HL-60/S4 treated with retinoic acid at 250 ng/mL for 4 days and 3 days (cell line): ENCODE data around the gene GINS2.

Experiments
- in situ Hi-C: fragments of 300-500 bp; cut with MboI; formaldehyde crosslinking; loops from 2 replicates; pipeline ENCODE4 v1.7.0; 2022; ENCODE audit warnings: low sequenced_read_pairs

Gene GINS2

DNA sequence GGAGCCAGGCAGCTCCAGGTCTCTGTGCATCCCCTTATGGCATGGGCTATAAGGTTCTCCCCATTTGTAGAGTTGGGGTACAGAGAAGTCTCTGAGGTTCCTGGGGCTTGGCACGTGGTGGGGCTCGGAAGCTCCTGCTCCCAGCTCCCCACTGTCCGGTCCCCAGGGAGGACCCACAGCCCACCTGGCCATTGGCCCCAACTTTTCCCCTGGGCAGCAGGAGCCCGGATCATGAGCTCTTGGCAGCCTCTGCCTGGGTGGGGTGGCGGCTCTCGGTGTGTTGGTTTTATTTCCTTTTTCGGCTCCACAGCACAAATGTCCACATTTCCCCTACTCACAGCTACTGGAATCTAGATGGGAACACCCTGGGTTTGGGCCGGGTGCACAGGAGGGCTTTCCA is 45.1 kb downstream of the GINS2 start:
- in situ Hi-C loops = no loop called here

DNA sequence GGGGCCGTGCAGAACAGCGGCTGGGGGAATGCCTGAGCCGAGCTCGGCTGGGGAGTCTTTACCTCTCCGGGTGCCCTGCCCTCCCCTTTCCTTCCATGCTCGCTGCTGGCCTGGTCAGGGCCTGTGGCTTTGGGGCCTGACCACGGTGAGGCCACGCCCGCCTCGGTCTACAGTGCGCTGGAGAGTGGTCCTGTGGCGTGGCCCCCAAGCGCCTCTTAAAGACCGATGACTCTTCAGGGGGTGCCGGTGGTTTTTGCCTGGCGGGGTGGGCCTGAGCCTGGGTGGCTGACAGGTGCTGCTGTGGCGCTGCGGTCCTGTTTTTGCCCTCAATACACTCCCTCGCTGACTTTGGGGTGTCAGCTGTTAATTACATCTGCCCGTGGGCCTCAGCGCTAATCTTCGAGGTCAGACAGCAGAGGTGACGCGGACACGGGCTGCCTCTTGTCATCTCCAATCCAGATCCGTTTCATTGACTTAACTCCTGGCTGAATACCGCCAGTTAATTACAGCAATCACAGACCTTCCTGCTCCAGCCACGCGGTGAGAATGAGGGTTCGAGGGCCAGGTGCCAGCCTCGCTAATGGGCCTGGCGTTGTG is 45.9 kb downstream of the GINS2 start:
- in situ Hi-C loops = no loop called here

DNA sequence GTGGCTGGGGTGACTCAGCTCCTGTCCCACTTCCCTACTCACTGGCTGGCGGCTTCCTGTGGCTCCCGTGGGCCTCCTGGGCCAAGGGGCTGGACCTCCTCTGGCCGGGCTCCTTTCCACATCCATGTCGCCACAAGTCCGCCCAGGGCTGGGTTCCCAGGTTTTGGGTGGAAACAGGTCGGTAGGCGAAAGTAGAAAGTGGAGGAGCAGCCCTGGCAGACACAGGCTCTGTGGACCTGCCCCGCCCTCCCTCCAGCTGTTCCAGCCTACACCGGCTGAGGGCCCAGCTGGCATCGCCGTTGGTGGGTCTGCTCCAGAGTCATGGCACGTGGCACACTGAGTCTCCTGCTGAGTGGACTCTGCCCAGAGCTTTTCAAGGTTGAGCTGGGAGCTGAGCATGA is 47.0 kb downstream of the GINS2 start:
- in situ Hi-C loops = no loop called here

DNA sequence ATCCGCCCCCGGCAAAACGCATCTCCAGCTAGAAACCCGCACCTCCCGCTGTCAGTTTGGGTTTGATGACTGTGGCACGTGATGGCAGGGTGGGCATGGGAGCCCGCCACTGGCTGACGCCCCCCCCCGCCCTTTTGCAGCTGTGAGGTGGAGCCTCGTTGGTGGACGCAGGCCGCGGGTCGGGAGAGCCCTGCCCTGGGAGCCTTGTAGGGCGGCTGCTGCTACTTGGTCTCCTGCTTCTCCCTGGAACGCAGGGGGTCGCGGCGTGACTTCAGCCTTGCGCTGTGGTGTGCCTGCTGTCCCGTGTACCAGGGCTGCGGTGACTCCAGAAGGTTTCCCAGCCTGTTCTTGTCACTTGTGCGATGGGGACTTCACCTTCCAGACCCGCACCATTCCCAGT is 47.4 kb downstream of the GINS2 start:
- in situ Hi-C loops = no loop called here

DNA sequence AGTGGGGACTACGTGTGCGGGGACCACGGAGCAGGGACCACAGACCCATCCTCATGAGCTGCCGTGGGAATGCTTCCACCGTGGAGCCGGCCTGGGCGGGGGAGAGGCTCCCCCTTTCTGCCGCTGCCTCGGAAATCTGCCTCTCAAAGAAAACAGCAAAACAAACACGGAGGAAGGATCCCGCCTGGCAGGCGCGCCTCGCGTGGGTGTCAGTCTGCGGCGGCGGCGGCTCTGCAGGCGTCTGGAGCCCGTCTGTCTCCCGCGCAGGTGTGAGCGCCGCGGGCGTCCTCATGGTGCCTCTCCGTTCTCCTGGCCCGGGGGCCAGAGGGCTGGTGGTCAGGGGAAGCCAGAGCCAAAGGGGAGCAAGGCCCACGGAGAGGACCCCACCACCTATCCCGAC is 48.2 kb downstream of the GINS2 start:
- in situ Hi-C loops = no loop called here

DNA sequence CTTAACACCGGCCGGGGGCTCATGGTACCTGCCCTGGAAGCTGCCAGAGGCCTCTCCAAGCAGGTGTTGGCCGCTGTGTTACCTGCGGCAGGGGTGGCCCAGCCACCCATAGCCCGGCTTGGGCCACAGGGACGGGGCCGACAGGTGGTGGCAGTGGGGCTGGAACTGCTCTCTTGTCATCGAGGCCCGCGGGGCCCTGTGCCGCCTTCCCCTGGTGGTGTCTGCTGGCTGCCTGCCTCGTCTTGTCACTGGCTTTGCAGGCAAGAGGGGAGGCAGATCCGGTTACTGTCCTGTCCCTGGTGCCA is 48.5 kb downstream of the GINS2 start:
- in situ Hi-C loops = no loop called here

DNA sequence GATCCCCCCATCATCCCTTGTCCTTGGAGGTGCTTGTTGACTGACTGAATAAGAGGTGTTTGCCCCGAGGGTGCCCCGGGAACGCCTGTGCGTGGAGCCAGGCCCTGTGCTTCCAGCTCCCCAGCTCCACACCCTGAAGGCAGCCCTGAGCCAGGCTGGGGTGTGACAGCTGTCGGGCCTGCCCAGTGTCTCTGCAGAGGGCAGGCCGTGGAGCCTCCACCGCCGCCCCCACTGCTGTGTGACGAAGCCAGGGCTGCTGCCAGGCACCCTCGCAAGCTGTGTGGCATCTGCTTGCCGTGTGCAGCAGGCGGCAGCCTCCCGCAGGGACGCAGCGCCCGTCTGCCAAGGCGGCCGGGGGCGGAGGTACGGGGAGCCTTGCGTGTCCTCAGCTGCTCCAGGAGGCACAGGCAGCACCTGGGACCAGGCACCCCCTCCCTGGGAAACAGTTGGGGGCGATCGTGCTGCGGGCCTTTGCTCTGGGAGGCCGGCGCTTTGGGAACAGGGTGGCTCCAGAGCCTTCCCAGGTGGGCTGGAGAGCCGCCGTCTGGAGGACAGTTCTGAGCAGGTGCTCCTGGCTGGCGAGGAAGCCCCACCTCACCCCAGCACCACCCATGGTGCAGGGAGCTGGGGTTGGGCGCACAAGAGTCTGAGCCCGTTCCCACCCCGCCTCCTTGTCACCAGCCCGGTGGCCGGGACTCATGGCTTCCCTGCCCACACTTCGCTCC is 49.1 kb downstream of the GINS2 start:
- in situ Hi-C loops = no loop called here

DNA sequence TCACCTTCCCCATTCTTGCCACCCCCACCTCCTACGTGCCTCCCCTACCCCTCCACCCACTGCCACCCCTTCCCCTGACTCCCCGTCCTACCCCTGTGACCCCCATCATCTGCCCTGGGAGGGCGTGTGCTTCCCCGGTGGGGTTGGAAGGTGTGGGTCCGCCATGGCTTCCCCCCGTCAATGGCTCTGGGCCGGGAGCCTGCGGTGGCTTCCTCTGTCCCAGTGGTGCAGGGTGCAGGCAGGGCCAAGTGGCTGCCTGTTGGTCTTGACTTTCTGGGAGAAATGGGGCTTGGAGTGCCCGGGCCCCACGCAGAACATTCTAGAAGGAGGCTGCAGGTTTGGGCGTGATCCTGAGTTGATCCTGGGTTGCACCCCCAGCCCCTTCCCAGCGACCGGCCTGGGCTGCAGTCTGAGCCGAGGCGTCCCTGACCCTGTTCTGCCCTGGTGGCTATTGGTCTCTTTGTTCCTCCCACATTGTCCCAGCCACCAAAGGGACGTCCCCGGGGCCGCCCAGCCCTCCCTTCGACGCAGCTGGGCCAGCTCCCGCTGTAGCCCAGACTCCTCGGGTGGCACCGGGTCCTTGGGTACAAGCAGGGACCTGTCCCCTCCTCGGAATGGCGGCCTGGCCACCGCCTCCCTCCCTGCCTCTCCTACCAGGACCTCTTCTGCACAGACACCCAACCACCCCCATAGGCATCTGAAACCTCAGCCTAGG is 49.9 kb downstream of the GINS2 start:
- in situ Hi-C loops = no loop called here

DNA sequence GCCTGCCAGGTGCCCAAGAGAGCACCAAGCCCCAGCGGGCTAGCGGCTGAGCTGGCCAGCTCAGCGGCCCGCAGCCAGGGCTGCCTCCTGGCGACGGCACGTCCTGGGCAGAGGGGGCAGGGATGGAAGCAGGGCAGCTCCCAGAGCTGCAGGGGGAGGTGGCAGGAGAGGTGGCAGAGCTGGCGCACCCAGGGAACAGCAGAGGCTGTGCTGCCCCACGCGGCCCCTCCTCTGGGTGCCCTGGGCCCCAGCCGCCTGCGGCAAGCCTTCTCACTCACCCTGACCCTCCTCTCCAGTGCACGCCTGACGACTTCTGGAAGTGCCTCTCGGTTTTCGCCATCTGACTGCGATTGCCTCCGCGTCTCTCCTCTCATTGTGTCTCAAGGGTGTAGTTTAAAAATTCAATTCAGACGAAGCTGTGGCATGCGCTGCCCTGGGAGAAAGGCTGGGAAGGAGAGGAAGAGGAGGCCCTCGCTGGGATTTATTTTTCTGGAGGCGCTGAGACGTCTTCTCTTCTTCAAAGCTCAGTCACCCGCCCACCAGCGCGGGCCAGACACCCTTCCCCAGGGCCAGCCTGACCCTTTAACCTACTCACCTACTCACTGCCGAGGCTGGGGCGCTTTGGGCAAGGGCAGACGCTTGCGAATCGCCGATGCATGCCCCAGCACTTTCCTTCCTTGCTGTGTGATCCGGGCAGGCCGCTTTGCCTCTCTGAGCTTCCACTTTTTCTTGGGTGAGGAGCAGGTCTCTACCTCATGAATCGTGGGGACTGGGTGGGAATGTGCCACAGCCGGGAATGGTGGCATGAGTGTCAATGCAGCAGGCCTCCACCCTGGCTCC is 50.7 kb downstream of the GINS2 start:
- in situ Hi-C loops = no loop called here

DNA sequence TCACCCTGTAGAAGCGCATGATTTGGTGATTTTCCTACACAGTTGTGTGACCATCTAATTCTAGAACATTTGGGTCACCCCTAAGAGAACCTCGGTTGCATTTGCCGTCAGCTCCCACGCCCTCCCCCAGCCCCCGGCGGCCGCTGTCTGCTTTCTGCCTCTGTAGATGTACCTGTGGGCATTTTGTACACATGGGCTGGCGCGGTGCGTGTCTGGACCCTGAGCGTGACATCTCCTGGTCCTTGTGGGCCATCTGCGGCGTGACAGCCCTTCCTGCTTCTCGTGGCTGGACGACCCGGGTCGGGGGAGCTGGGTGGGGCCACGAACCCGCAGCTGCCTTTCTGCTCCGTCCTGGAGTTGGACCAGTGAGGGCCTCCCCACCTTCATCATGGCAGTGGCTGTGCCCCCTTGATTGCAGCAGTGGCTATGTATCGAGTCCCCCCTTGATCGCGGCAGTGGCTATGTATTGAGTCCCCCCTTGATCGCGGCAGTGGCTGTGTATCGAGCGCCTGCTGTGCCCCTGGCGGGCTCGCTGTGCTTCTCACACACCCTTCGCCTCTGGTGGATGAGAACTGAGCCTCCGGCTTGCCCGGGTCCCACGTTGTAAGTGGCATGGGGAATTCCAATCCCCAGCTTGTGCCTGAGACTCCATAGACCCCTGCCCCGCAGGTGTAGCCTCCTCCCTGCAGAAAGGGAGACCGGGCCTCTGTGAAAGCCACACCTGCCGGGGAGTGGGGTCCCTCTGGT is 51.5 kb downstream of the GINS2 start:
- in situ Hi-C loops = no loop called here

DNA sequence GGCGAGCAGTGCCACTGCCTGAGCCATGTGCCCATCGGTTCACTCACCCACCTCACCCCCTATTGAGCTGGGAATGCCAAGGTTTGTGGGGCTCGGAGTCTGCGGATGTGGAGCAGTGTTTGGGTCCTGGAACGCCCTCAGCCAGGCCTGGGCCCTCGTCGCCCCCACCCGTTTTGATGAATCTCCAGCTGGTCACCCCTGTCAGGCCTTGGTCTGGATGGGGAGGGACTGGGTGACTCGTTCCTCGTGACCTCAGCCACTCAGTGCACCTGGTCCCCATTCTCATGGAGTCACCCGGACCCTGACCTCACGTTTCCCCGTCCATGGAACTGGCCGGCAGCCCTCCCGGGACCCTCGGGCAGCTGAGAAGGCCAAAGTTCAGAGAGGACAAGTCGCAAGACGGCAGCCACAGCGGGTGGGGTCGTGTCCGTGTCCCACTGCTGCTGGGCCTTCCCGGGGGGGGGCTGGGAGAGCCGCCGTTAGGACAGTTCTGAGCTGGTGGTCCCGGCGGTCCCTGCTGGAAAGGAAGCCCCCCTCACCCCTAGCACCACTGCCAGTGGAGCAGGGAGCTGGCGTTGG is 52.4 kb downstream of the GINS2 start:
- in situ Hi-C loops = no loop called here

DNA sequence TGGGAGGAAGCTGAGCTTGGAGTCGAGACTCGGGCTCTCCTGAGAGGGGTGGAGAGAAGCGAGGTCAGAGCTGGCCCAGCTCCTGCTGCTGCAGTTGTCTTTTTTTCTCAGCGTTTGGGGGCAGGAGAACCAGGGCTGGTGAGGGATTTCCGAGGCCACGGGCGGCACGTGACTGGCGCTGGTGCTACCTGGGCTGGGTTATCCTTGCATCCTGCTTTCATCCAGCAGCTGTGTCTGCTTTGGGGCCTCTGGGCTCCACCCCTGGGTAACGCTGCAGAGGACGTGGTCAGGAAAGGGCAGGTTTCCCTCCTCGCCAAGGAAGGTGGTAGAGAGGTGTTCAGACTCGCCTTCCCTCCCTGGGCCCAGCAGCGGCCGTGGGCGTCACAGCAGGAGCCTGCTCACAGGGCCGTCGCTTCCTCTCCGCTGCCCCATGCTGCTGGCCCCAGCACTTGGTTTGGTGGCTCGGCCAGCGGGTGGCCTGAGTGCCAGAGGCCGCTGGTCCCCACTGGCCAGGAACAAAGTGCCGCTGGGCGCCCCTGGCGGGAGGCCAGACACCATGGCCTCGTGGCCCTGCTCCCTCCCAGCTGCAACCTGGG is 53.1 kb downstream of the GINS2 start:
- in situ Hi-C loops = no loop called here

DNA sequence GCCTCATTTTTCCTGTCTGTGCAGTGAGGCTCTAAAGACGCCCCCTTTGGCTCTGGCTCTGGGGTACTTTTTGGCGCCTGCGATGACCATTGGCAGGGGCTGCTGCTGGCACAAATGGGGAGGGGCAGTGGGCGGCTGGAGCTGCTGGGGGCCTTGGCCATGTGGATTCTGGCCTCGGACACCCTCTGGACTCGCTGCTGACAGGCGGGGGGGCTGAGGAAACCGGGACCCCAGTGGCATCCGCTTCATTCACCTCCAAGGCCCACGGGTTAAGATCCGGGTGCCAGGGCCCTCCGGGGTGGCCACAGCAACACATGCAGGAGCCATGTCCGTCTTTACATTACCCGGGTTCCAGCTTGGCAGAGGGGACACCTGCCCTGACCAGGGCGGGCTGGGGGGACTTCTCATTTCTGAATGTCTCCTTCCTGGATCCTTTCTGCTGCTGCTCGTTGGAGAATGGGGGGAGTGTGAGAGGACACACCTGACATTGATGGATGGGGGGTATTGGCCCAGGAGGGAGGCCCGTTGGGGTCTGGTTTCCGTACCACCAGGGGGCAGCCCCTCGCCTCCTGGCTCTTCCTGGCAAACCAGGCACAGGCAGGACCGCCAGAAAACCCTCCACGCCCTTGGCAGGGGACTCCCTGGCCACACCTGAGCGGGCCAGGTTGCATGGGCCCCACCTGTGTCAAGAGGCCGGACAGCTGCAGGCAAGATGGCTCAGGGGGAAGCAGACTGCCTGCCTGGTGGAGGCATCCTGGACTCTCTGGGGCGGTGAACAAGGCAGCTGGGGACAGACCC is 53.8 kb downstream of the GINS2 start:
- in situ Hi-C loops = no loop called here

DNA sequence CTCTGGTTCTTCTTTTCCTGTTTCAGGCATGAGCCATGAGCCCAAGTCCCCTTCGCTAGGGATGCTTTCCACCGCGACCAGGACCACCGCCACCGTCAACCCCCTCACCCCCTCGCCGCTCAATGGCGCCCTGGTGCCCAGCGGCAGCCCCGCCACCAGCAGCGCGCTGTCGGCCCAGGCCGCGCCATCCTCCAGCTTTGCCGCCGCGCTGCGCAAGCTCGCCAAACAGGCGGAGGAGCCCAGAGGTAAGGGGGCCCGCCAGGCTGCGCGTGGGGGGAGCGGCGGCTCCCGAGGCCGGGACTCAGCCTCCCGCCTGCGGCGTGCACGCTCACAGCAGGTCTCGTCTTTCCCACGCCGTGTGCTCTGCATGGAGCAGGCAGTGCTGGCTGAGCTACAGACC is 54.9 kb downstream of the GINS2 start:
- in situ Hi-C loops = no loop called here

DNA sequence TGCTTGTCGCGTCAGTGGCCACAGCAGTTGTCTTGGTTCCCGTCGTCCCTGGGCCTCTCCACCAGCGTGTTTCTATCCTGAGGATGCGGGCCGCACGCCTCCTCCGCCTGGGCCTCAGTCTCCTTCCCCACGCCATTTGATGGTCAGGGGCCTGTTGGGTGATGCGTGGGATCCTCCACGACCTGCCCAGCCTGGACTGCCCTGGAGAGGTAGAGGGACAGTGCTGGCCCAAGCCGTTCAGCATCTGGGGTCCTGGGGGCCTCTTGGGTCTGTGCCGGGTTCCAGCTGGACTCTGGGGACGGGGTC is 55.4 kb downstream of the GINS2 start:
- in situ Hi-C loops = no loop called here

DNA sequence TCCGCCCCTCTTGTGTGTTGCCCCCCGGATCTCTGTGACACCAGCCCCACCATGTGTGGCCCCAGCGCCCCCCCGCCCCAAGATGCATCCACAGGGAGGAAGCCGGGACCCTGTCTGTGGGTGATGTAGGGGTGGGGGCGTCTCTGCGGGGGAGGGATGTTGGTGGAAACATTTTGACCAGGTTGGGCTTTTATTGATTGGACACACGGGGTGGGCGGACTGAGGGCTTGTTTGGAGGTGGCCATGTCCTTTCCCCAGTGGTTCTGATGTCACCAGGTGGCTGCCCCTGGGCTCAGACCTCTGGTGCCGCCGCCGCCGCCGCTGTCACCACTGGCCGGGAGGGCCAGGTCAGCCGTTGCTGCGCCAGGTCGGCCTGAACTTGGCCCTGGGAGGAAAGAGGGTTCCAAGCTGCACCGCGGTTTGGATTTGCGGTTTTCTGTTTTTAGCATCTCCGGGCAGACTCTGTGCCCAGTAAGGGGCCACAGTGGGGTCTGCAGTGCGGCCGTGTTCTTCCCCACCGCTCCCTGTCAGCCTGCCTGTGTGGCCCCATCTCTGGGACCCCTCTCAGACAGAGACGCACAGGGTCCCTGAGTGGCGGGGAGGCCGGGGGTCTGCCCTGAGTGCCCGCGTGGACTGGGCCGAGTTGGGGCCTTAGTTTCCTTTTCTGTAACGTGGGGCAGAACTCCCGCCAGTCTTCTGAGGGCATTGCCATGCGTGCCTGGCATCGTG is 55.9 kb downstream of the GINS2 start:
- in situ Hi-C loops = no loop called here

DNA sequence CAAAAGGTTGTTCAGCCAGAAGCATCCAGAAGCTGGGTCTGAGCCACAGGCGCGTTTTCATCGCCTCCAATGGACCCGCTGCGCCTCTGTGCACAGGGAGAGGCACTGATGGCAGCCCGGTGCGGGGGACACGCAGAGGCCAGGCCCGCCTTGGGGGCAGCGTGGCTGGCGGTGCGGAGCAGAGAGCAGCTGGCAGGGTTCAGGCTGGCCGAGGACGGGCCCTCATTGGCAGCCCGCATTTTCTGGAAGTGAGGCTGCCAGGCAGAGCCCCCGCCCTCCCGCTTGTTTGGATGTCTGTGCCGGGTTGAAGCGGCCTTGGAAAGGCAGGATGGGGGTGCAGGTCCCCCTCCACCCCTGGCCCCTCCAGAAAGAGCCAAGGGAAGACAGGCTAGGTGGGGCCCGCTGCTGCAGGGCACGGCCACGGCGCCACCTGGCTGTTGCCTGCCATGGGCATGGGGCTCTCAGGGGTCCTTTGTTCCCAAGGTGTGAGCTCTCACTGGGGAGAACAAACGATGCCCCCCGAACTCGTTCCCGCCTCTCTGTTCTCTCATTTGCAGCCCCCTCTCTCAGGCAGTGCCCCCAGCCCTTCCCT is 56.9 kb downstream of the GINS2 start:
- in situ Hi-C loops = no loop called here

DNA sequence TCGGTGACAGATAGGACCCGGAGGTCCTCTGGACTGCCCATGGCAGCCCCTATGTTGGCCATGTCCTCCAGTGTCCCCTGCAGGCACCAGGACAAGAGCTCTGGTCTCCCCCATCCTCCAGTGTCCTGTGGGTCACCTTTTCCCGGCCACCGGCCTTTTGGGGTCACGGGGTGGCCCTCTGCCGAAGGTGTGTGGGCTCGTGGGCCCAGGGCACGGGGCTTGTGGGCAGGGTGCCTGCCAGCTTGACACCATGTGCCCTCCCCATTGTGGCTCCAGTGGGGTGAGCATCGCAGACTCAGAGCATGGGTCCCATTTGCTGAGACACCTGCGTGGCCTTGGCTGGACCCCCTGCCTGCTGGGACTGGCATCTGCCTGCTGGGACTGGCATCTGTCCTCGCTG is 57.5 kb downstream of the GINS2 start:
- in situ Hi-C loops = no loop called here

DNA sequence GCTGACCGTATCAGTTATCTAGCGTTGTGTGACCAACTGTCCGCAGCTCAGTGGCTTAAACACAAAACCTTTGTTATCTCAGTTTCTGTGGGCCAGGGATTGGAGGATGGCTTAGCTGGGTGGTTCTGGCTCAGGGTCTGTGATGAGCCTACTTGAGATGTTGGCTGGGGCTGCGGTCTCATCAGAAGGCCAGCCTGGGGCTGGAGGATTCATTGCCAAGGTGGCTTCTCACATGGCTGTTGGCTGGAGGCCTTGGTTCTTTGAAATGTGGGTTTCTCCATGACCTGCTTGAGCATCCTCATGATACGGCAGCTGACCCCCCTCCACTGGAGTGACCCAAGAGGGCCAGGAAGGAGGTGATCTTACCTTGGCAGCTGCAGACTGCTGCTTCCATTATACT is 58.9 kb downstream of the GINS2 start:
- in situ Hi-C loops = no loop called here
